HPDE6-E6E7 (cell line): ENCODE data around the gene GRIK5.

Experiments used
- DNase-seq: peaks from one replicate; pipeline ENCODE4 v3.0.0; 2011; ENCODE audit warnings: missing footprints; ENCODE audit errors: extremely low spot score

Gene GRIK5

GRCh38 chr19:42095814-42096230 is 25.8 kb upstream of the GRIK5 start:
- no peak for DNase-seq

GRCh38 chr19:42095142-42095813 is 25.3 kb upstream of the GRIK5 start:
- DNase-seq: no peak

- no peak for DNase-seq
Measured at GRCh38 chr19:42093926-42094325, 23.9 kb upstream of the GRIK5 start.

- DNase-seq: no peak
Measured at GRCh38 chr19:42093505-42093904, 23.5 kb upstream of the GRIK5 start.

GRCh38 chr19:42092350-42092749 is 22.3 kb upstream of the GRIK5 start:
- DNase-seq: peak; percentile 45

- DNase-seq: peak; percentile 64
Measured at GRCh38 chr19:42091742-42092141, 21.7 kb upstream of the GRIK5 start.

GRCh38 chr19:42091300-42091699 is 21.3 kb upstream of the GRIK5 start:
- DNase-seq: no peak

GRCh38 chr19:42090672-42091071 is 20.7 kb upstream of the GRIK5 start:
- DNase-seq: no peak

GRCh38 chr19:42089772-42090171 is 19.8 kb upstream of the GRIK5 start:
- DNase-seq: no peak

- no peak for DNase-seq
Measured at GRCh38 chr19:42089191-42089750, 19.3 kb upstream of the GRIK5 start.

GRCh38 chr19:42088471-42089190 is 18.6 kb upstream of the GRIK5 start:
- DNase-seq: peak; percentile 35

- DNase-seq: no peak
Measured at GRCh38 chr19:42086770-42087550, 17.0 kb upstream of the GRIK5 start.

GRCh38 chr19:42086188-42086736 is 16.3 kb upstream of the GRIK5 start:
- no peak for DNase-seq

GRCh38 chr19:42083537-42083936 is 13.5 kb upstream of the GRIK5 start:
- no peak for DNase-seq

GRCh38 chr19:42081584-42082203 is 11.7 kb upstream of the GRIK5 start:
- no peak for DNase-seq

- DNase-seq: no peak
Measured at GRCh38 chr19:42080764-42081375, 10.9 kb upstream of the GRIK5 start.

GRCh38 chr19:42079886-42080763 is 10.1 kb upstream of the GRIK5 start:
- no peak for DNase-seq

GRCh38 chr19:42079276-42079669 is 9.3 kb upstream of the GRIK5 start:
- no peak for DNase-seq

GRCh38 chr19:42078538-42079275 is 8.7 kb upstream of the GRIK5 start:
- DNase-seq: no peak
